A673 (cell line): ENCODE data around the gene KRT72. TPM values are rescaled to one million over a fixed set of nuclear protein-coding genes. Genes with fewer than 3 reads are reported as not detected.

ENCODE experiments used
- BruUV-seq: library from RNA; stranded (reverse); fragments of 400-500 nt; replicated peaks from 2 replicates; lab custom pipeline; 2021; lab: Mats Ljungman, UMichigan
- CTCF ChIA-PET: fragments of 300-600 bp; sonication (Branson Sonifier 250); formaldehyde crosslinking; loops from one replicate; lab custom pipeline; 2022; ENCODE audit warnings: antibody characterized with exemption; lab: Charles Lee
- POLR2A ChIA-PET: fragments of 300-600 bp; sonication (Branson Sonifier 250); formaldehyde crosslinking; loops from one replicate; lab custom pipeline; 2022; ENCODE audit warnings: antibody characterized with exemption; ENCODE audit not compliant: low non-redundant PET; lab: Charles Lee
- DNase-seq: peaks from one replicate; pipeline ENCODE4 v3.0.0-alpha.2; 2015; ENCODE audit warnings: low spot score
- H3K27ac ChIP-seq: fragments of 200-600 bp; sonication (generic); 2 replicates; pipeline ENCODE4 v1.5.1; 2016; ENCODE audit warnings: mixed run types, low read depth, mild to moderate bottlenecking, mixed read lengths, antibody characterized with exemption, low read length; ENCODE audit not compliant: poor library complexity, severe bottlenecking
- H3K27me3 ChIP-seq: fragments of 200-600 bp; sonication (generic); replicated peaks from 2 replicates; pipeline ENCODE4 v1.6.1; 2017; ENCODE audit warnings: mixed run types, low read depth, mild to moderate bottlenecking, mixed read lengths, antibody characterized with exemption, low read length; ENCODE audit not compliant: insufficient read depth, poor library complexity
- H3K36me3 ChIP-seq: fragments of 200-600 bp; sonication (generic); 2 replicates; pipeline ENCODE4 v1.6.1; 2016; ENCODE audit warnings: mixed run types, mild to moderate bottlenecking, mixed read lengths, antibody characterized with exemption, low read length; ENCODE audit not compliant: insufficient read depth, poor library complexity, severe bottlenecking
- H3K4me1 ChIP-seq: fragments of 200-600 bp; sonication (generic); 2 replicates; pipeline ENCODE4 v1.6.1; 2017; ENCODE audit warnings: mixed run types, mild to moderate bottlenecking, mixed read lengths, antibody characterized with exemption, low read length; ENCODE audit not compliant: insufficient read depth, poor library complexity, severe bottlenecking
- H3K4me3 ChIP-seq: fragments of 200-600 bp; sonication (generic); 2 replicates; pipeline ENCODE4 v1.5.1; 2016; ENCODE audit warnings: low read depth, mixed run types, mild to moderate bottlenecking, mixed read lengths, low read length; ENCODE audit not compliant: poor library complexity, severe bottlenecking
- H3K9me3 ChIP-seq: fragments of 200-600 bp; sonication (generic); 2 replicates; pipeline ENCODE4 v1.6.1; 2016; ENCODE audit warnings: mixed run types, low read depth, mild to moderate bottlenecking, mixed read lengths, antibody characterized with exemption, low read length; ENCODE audit not compliant: poor library complexity, severe bottlenecking
- CTCF ChIP-seq: fragments of 300-800, 200-600 bp; sonication (generic); conservative IDR thresholded peaks from 2 replicates; pipeline ENCODE4 v1.5.1; 2017; ENCODE audit warnings: low read depth, mild to moderate bottlenecking, antibody characterized with exemption, low read length, moderate library complexity, mixed read lengths
- EZH2 ChIP-seq: fragments of 200-600 bp; sonication (generic); IDR thresholded peaks from 2 replicates; pipeline ENCODE4 v1.6.1; 2017; ENCODE audit warnings: borderline replicate concordance, low read depth, mild to moderate bottlenecking, mixed read lengths, antibody characterized with exemption, low read length; ENCODE audit not compliant: poor library complexity, severe bottlenecking
- intact Hi-C: fragments of 100-400 bp; cut with micrococcal nuclease; formaldehyde crosslinking; loops from one replicate; pipeline ENCODE4 v1.10.0; 2022; ENCODE audit not compliant: unreplicated experiment
- total RNA-seq: library from RNA; stranded (reverse); gene quantifications from 2 replicates; pipeline ENCODE4 v1.2.3, GENCODE V29; 2021

KRT72 gene
- total RNA-seq, 1 experiment from 2014 or later, result not detected

GRCh38 chr12:52645982-52646381 lies 44.7 kb upstream of the KRT72 start:
- H3K36me3 ChIP-seq, result no peaks in the 10 kb centered on the region
- BruUV-seq, result no TSS peak
- POLR2A ChIA-PET, result no interaction called here
- CTCF ChIA-PET, result no interaction called here
- intact Hi-C loops, result no loop called here
- no peak overlapping the region for H3K4me3 ChIP-seq
- no peak for DNase-seq
- TF ChIP-seq CTCF (no peak), EZH2 (no peak)
- no peaks in the 10 kb centered on the region for H3K27me3 ChIP-seq
- H3K27ac ChIP-seq, result no peak overlapping the region
- H3K9me3 ChIP-seq, result no peaks in the 10 kb centered on the region
- no peaks in the 10 kb centered on the region for H3K4me1 ChIP-seq

GRCh38 chr12:52645120-52645761 lies 44.0 kb upstream of the KRT72 start:
- Histone ChIP-seq H3K4me1 (no peaks in the 10 kb centered on the region), H3K27me3 (no peaks in the 10 kb centered on the region), H3K27ac (no peak overlapping the region), H3K36me3 (no peaks in the 10 kb centered on the region), H3K9me3 (no peaks in the 10 kb centered on the region), H3K4me3 (no peak overlapping the region)
- POLR2A ChIA-PET, result interaction anchor here (0.6 kb wide), 1 partner anchor 195 kb away, joined by 3 read pairs; no protein-coding TSS in a partner anchor
- intact Hi-C loops, result no loop called here
- no TSS peak for BruUV-seq
- DNase-seq, result no peak
- CTCF ChIA-PET, result no interaction called here
- no peak for TF ChIP-seq EZH2
- no peak for TF ChIP-seq CTCF

- intact Hi-C loops, result no loop called here
- POLR2A ChIA-PET, result no interaction called here
Measured at GRCh38 chr12:52644078-52644415, 42.8 kb upstream of the KRT72 start.

More at GRCh38 chr12:52644078-52644415, 42.8 kb upstream of the KRT72 start:
- Histone ChIP-seq H3K27ac (no peak overlapping the region), H3K9me3 (no peaks in the 10 kb centered on the region), H3K4me1 (no peaks in the 10 kb centered on the region), H3K36me3 (no peaks in the 10 kb centered on the region), H3K27me3 (no peaks in the 10 kb centered on the region), H3K4me3 (no peak overlapping the region)
- TF ChIP-seq CTCF (no peak), EZH2 (no peak)
- no peak for DNase-seq
- CTCF ChIA-PET, result no interaction called here
- no TSS peak for BruUV-seq
